ENCODE data around the gene GULP1.

Gene GULP1

DNA sequence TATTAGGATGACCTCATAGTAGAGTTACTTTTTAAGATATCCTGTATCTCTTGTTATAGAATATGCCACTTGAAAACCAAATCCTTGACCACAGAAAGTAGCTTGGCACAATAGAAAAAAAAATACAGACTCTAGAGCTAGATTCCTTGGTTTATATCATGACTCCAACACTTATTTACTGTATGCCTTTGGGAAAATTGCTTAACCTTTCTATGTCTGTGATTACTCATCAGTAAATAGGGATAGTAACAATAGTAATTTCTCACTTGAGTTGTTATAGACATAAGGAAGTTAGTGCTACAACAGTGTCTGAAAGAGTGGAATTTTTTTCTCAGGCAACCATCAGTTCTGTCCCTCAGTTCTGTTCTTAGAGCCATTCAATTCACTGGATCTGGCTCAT lies 193.8 kb downstream of the GULP1 start (continued):
- TF ChIP-seq, protein P1, sequence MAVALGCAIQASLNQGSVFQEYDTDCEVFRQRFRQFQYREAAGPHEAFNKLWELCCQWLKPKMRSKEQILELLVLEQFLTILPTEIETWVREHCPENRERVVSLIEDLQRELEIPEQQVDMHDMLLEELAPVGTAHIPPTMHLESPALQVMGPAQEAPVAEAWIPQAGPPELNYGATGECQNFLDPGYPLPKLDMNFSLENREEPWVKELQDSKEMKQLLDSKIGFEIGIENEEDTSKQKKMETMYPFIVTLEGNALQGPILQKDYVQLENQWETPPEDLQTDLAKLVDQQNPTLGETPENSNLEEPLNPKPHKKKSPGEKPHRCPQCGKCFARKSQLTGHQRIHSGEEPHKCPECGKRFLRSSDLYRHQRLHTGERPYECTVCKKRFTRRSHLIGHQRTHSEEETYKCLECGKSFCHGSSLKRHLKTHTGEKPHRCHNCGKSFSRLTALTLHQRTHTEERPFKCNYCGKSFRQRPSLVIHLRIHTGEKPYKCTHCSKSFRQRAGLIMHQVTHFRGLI (tag by site-specific recombination; IDR thresholded peaks at IDR 0.05) = no peak
- TF ChIP-seq ZNF560 (tag by site-specific recombination; IDR thresholded peaks at IDR 0.05; ENCODE audit: borderline replicate concordance) = no peak

DNA sequence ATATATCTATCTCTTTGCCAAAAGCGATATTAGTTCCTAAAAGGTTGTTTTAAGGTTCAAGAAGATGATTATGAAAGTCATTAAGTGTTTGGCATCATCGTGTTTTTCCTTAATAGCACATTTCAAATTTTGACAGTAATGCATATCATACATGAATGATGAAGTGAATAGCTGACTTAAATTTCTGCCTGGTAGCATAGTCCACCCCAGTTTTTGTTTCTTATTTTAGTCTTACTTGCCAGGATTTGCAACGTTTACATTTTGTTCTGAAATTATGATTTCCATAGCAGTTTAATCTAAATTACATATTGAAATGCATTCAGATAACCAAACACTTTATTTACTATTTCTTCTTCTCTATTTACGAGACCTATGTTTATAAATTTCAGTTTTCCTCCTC lies 201.1 kb downstream of the GULP1 start:
- POLR2A ChIA-PET = no interaction called here

DNA sequence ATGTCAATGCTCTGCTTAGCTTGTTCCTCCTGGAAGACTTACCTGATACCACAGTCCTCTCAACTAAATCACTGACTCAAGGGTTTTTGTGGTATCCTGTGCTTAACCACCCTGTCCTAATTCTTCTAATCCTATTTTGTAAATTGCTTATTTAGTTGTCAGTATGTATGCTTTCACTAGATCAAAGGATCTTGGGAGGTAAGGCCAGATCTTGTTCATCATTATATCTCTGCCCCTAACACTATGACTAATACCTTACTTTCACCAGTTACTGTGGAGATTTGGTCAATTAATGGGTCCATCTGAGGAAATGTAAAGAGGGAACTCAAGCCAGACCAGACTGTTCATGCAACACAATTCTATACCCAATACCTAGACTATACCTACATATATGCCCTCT lies 203.2 kb downstream of the GULP1 start:
- TF ChIP-seq ZBTB1 (tag by site-specific recombination; IDR thresholded peaks at IDR 0.05) (no peak), ZNF423 (tag by site-specific recombination; IDR thresholded peaks at IDR 0.05) (no peak), ZFP37 (tag by site-specific recombination; IDR thresholded peaks at IDR 0.05) (no peak), SP2 (tag by site-specific recombination; IDR thresholded peaks at IDR 0.05) (no peak), SETDB1 (IDR thresholded peaks at IDR 0.05; ENCODE audit: insufficient read length, low read length) (no peak), ZIC2 (tag by site-specific recombination; IDR thresholded peaks at IDR 0.05) (no peak), ZXDB (tag by site-specific recombination; IDR thresholded peaks at IDR 0.05) (no peak), ZNF664 (tag by site-specific recombination; IDR thresholded peaks at IDR 0.05) (no peak), ZBTB21 (tag by site-specific recombination; IDR thresholded peaks at IDR 0.05) (no peak)
- TF ChIP-seq, protein P2, sequence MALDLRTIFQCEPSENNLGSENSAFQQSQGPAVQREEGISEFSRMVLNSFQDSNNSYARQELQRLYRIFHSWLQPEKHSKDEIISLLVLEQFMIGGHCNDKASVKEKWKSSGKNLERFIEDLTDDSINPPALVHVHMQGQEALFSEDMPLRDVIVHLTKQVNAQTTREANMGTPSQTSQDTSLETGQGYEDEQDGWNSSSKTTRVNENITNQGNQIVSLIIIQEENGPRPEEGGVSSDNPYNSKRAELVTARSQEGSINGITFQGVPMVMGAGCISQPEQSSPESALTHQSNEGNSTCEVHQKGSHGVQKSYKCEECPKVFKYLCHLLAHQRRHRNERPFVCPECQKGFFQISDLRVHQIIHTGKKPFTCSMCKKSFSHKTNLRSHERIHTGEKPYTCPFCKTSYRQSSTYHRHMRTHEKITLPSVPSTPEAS (tag by site-specific recombination; IDR thresholded peaks at IDR 0.05) = no peak
- CTCF ChIA-PET = no interaction called here

More for the DNA sequence above, 201.1 kb downstream of the GULP1 start:
- H3K36me3 ChIP-seq (ENCODE audit: control insufficient read depth in 2 of 2, insufficient read depth in 1 of 2, low read length in 2 of 2) = no peaks in the 10 kb centered on the region
- no peak for TF ChIP-seq ZNF791 (tag by site-specific recombination; IDR thresholded peaks at IDR 0.05)
- TF ChIP-seq ZNF473 (tag by site-specific recombination; IDR thresholded peaks at IDR 0.05) = no peak
- TF ChIP-seq ZNF501 (tag by site-specific recombination; IDR thresholded peaks at IDR 0.05) = no peak
- no peak for TF ChIP-seq ZFP69B (tag by site-specific recombination; IDR thresholded peaks at IDR 0.05)
- no peaks in the 10 kb centered on the region; the same call in none of the 2 replicates for H3K4me1 ChIP-seq (ENCODE audit: control insufficient read depth, insufficient read depth, low read length)
- CTCF ChIA-PET = no interaction called here
- H3K9me3 ChIP-seq (ENCODE audit: control insufficient read depth, insufficient read depth, low read depth, low read length) = no peaks in the 10 kb centered on the region
- no peak overlapping the region for H3K27ac ChIP-seq (ENCODE audit: extremely low read depth, low read depth, low read length)
- no peak overlapping the region for H3K4me3 ChIP-seq (ENCODE audit: low read depth, low read length)

DNA sequence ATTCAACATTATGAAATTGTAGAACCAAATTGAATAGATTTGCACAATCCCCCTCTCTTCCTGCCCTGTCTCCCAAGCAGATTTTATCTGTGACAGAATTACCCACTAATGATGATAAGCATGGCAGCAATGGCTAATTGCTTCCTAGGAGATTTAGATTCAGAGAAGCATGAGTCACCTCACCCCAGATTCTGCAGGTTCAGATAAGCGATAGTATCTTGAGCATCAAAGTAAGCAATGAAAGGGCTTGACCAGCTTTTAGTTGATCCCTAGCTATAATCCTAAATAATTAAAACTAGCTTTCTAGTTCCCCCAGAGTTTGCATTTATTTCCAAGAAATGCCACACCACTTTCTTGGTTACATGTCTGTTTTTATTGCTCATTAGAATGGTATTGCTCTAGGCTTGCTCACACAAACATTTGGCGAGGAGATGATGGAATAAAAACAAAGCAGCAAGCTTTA lies 204.3 kb downstream of the GULP1 start:
- no peaks in the 10 kb centered on the region; the same call in none of the 2 replicates for H3K4me1 ChIP-seq (ENCODE audit: control insufficient read depth, insufficient read depth, low read length)
- H3K27ac ChIP-seq (ENCODE audit: extremely low read depth, low read depth, low read length) = no peak overlapping the region
- H3K36me3 ChIP-seq (ENCODE audit: control insufficient read depth in 2 of 2, insufficient read depth in 1 of 2, low read length in 2 of 2) = no peaks in the 10 kb centered on the region
- H3K9me3 ChIP-seq (ENCODE audit: control insufficient read depth, insufficient read depth, low read depth, low read length) = no peaks in the 10 kb centered on the region
- TF ChIP-seq, protein P3, sequence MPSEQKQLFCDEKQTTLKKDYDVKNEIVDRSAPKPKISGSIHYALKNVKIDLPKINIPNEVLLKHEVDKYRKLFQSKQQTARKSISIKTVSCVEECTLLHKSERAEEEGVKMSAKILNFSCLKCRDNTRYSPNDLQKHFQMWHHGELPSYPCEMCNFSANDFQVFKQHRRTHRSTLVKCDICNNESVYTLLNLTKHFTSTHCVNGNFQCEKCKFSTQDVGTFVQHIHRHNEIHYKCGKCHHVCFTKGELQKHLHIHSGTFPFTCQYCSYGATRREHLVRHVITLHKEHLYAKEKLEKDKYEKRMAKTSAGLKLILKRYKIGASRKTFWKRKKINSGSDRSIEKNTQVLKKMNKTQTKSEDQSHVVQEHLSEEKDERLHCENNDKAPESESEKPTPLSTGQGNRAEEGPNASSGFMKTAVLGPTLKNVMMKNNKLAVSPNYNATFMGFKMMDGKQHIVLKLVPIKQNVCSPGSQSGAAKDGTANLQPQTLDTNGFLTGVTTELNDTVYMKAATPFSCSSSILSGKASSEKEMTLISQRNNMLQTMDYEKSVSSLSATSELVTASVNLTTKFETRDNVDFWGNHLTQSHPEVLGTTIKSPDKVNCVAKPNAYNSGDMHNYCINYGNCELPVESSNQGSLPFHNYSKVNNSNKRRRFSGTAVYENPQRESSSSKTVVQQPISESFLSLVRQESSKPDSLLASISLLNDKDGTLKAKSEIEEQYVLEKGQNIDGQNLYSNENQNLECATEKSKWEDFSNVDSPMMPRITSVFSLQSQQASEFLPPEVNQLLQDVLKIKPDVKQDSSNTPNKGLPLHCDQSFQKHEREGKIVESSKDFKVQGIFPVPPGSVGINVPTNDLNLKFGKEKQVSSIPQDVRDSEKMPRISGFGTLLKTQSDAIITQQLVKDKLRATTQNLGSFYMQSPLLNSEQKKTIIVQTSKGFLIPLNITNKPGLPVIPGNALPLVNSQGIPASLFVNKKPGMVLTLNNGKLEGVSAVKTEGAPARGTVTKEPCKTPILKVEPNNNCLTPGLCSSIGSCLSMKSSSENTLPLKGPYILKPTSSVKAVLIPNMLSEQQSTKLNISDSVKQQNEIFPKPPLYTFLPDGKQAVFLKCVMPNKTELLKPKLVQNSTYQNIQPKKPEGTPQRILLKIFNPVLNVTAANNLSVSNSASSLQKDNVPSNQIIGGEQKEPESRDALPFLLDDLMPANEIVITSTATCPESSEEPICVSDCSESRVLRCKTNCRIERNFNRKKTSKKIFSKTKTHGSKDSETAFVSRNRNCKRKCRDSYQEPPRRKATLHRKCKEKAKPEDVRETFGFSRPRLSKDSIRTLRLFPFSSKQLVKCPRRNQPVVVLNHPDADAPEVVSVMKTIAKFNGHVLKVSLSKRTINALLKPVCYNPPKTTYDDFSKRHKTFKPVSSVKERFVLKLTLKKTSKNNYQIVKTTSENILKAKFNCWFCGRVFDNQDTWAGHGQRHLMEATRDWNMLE (tag by site-specific recombination; conservative IDR thresholded peaks at IDR 0.05; ENCODE audit: low read depth) = no peak
- TF ChIP-seq, protein P4, sequence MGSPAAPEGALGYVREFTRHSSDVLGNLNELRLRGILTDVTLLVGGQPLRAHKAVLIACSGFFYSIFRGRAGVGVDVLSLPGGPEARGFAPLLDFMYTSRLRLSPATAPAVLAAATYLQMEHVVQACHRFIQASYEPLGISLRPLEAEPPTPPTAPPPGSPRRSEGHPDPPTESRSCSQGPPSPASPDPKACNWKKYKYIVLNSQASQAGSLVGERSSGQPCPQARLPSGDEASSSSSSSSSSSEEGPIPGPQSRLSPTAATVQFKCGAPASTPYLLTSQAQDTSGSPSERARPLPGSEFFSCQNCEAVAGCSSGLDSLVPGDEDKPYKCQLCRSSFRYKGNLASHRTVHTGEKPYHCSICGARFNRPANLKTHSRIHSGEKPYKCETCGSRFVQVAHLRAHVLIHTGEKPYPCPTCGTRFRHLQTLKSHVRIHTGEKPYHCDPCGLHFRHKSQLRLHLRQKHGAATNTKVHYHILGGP (tag by site-specific recombination; IDR thresholded peaks at IDR 0.05) = peak; percentile 54; the same call in 1 of the 2 replicates
- TF ChIP-seq KLF1 (tag by site-specific recombination; IDR thresholded peaks at IDR 0.05) (no peak), PRDM1 (tag by site-specific recombination; IDR thresholded peaks at IDR 0.05) (0 out of 2 replicates have a peak, but pooled peaks have one; percentile 18), TCF7L2 (IDR thresholded peaks at IDR 0.05; ENCODE audit: borderline replicate concordance, low read depth, low read length) (peak; percentile 76; the same call in 1 of the 2 replicates), ZXDB (tag by site-specific recombination; IDR thresholded peaks at IDR 0.05) (0 out of 2 replicates have a peak, but pooled peaks have one; percentile 27)
- H3K4me3 ChIP-seq (ENCODE audit: low read depth, low read length) = no peak overlapping the region
- POLR2A ChIA-PET = no interaction called here
- CTCF ChIA-PET = interaction anchor here (0.7 kb wide), 1 partner anchor 60 kb away, joined by 3 read pairs; no protein-coding TSS in a partner anchor

More for the DNA sequence above, 203.2 kb downstream of the GULP1 start:
- no peaks in the 10 kb centered on the region; the same call in none of the 2 replicates for H3K4me1 ChIP-seq (ENCODE audit: control insufficient read depth, insufficient read depth, low read length)
- POLR2A ChIA-PET = no interaction called here
- H3K36me3 ChIP-seq (ENCODE audit: control insufficient read depth in 2 of 2, insufficient read depth in 1 of 2, low read length in 2 of 2) = no peaks in the 10 kb centered on the region
- no peaks in the 10 kb centered on the region for H3K9me3 ChIP-seq (ENCODE audit: control insufficient read depth, insufficient read depth, low read depth, low read length)
- H3K4me3 ChIP-seq (ENCODE audit: low read depth, low read length) = no peak overlapping the region
- no peak overlapping the region for H3K27ac ChIP-seq (ENCODE audit: extremely low read depth, low read depth, low read length)

Measured in HEK293 (cell line).